Ishikawa (cell line): Measurements from ENCODE around the gene TPM1.

ENCODE experiments used
- CEBPB ChIP-seq: IDR thresholded peaks from 2 replicates; pipeline ENCODE4 v1.6.1; 2012
- CREB1 ChIP-seq: IDR thresholded peaks from 2 replicates; pipeline ENCODE4 v1.6.1; 2012; ENCODE audit warnings: low read depth
- EGR1 ChIP-seq: IDR thresholded peaks from 2 replicates; pipeline ENCODE4 v1.6.1; 2012
- EP300 ChIP-seq: IDR thresholded peaks from 2 replicates; pipeline ENCODE4 v1.6.1; 2012; ENCODE audit warnings: borderline replicate concordance
- FOXM1 ChIP-seq: IDR thresholded peaks from 2 replicates; pipeline ENCODE4 v1.6.1; 2012; ENCODE audit warnings: low read depth, borderline replicate concordance
- MAX ChIP-seq: IDR thresholded peaks from 2 replicates; pipeline ENCODE4 v1.6.1; 2012
- NFIC ChIP-seq: IDR thresholded peaks from 2 replicates; pipeline ENCODE4 v1.6.1; 2012
- RAD21 ChIP-seq: IDR thresholded peaks from 2 replicates; pipeline ENCODE4 v1.6.1; 2012; ENCODE audit warnings: low read depth
- REST ChIP-seq: IDR thresholded peaks from 2 replicates; pipeline ENCODE4 v1.6.1; 2012; ENCODE audit warnings: low read depth, mild to moderate bottlenecking
- TAF1 ChIP-seq: IDR thresholded peaks from 2 replicates; pipeline ENCODE4 v1.6.1; 2012; ENCODE audit warnings: low read depth, mild to moderate bottlenecking
- TCF12 ChIP-seq: IDR thresholded peaks from 2 replicates; pipeline ENCODE4 v1.6.1; 2012; ENCODE audit warnings: low read depth
- TEAD4 ChIP-seq: IDR thresholded peaks from 2 replicates; pipeline ENCODE4 v1.6.1; 2012
- USF1 ChIP-seq: IDR thresholded peaks from 2 replicates; pipeline ENCODE4 v1.6.1; 2012
- YY1 ChIP-seq: IDR thresholded peaks from 2 replicates; pipeline ENCODE4 v1.6.1; 2012; ENCODE audit warnings: low read depth
- ZBTB7A ChIP-seq: IDR thresholded peaks from 2 replicates; pipeline ENCODE4 v1.6.1; 2012; ENCODE audit warnings: low read depth

The TPM1 gene

GRCh38 chr15:63060699-63061098, 18.2 kb downstream of the TPM1 start:
- TF ChIP-seq CEBPB: no peak
- no peak for TF ChIP-seq ZBTB7A

GRCh38 chr15:63061975-63062374, 19.4 kb downstream of the TPM1 start:
- TF ChIP-seq TAF1: no peak
- TF ChIP-seq TCF12: no peak
- TF ChIP-seq MAX: no peak

GRCh38 chr15:63063164-63063756, 20.7 kb downstream of the TPM1 start:
- TF ChIP-seq CEBPB (no peak), EGR1 (no peak), MAX (no peak), TEAD4 (no peak), TCF12 (no peak)

GRCh38 chr15:63063877-63064409, 21.4 kb downstream of the TPM1 start:
- TF ChIP-seq ZBTB7A: no peak
- no peak for TF ChIP-seq YY1
- TF ChIP-seq NFIC: no peak
- no peak for TF ChIP-seq USF1
- TF ChIP-seq REST: no peak
- TF ChIP-seq RAD21: no peak
- no peak for TF ChIP-seq CREB1
- no peak for TF ChIP-seq EGR1

- TF ChIP-seq ZBTB7A (no peak), CREB1 (no peak), CEBPB (no peak), FOXM1 (no peak), TAF1 (no peak)
These were observed 23.0 kb downstream of the TPM1 start for GRCh38 chr15:63065262-63066221.

- TF ChIP-seq REST: no peak
- TF ChIP-seq CEBPB: no peak
- TF ChIP-seq ZBTB7A: no peak
- TF ChIP-seq RAD21: no peak
- no peak for TF ChIP-seq TEAD4
These were observed 23.7 kb downstream of the TPM1 start for GRCh38 chr15:63066272-63066671.

GRCh38 chr15:63067306-63067705, 24.8 kb downstream of the TPM1 start:
- TF ChIP-seq USF1 (no peak), TCF12 (no peak), TAF1 (no peak), EP300 (no peak), TEAD4 (no peak), YY1 (no peak), REST (no peak), CREB1 (no peak), RAD21 (no peak), FOXM1 (no peak), EGR1 (no peak), CEBPB (no peak), ZBTB7A (no peak), MAX (no peak), NFIC (no peak)
